Kidney capillary endothelial cell (primary cell): Measurements from ENCODE around the gene ZNF48.

Source experiments
- DNase-seq: peaks from one replicate; pipeline ENCODE4 v3.0.0-alpha.2; 2018; ENCODE audit warnings: low spot score

Gene ZNF48

GRCh38 chr16:30358990-30359870 lies 36.0 kb upstream of the ZNF48 start:
- DNase-seq, result no peak

GRCh38 chr16:30359871-30360170 lies 35.4 kb upstream of the ZNF48 start:
- no peak for DNase-seq

- no peak for DNase-seq
These were observed 34.0 kb upstream of the ZNF48 start for GRCh38 chr16:30361180-30361579.

- DNase-seq, result no peak
These were observed 30.0 kb upstream of the ZNF48 start for GRCh38 chr16:30365200-30365599.

- DNase-seq, result no peak
These were observed 28.7 kb upstream of the ZNF48 start for GRCh38 chr16:30366511-30366910.

- no peak for DNase-seq
These were observed 27.7 kb upstream of the ZNF48 start for GRCh38 chr16:30367349-30368009.

GRCh38 chr16:30368122-30368791 lies 27.0 kb upstream of the ZNF48 start:
- DNase-seq, result no peak

GRCh38 chr16:30368792-30369090 lies 26.5 kb upstream of the ZNF48 start:
- no peak for DNase-seq

GRCh38 chr16:30369091-30369937 lies 25.9 kb upstream of the ZNF48 start:
- DNase-seq, result no peak

- DNase-seq, result no peak
These were observed 25.2 kb upstream of the ZNF48 start for GRCh38 chr16:30369938-30370455.

- DNase-seq, result peak; percentile 100
These were observed 24.6 kb upstream of the ZNF48 start, which contains the start of gene TBC1D10B for GRCh38 chr16:30370456-30371247. Gene TBC1D10B (minus strand): TSS chr16:30370494. CDS start chr16:30370183, 311 bp downstream.

GRCh38 chr16:30371248-30371816 lies 23.9 kb upstream of the ZNF48 start:
- no peak for DNase-seq

- no peak for DNase-seq
These were observed 23.0 kb upstream of the ZNF48 start for GRCh38 chr16:30372038-30372712.

GRCh38 chr16:30372725-30373124 lies 22.5 kb upstream of the ZNF48 start:
- DNase-seq, result no peak

GRCh38 chr16:30374538-30374937 lies 20.7 kb upstream of the ZNF48 start, which contains the start of gene MYL11:
Gene MYL11 (plus strand): TSS chr16:30374802. CDS start chr16:30374858, 56 bp downstream.
- DNase-seq, result no peak

GRCh38 chr16:30375864-30376263 lies 19.4 kb upstream of the ZNF48 start:
- no peak for DNase-seq

- DNase-seq, result no peak
These were observed 18.7 kb upstream of the ZNF48 start for GRCh38 chr16:30376461-30376902.

GRCh38 chr16:30377050-30377811 lies 18.0 kb upstream of the ZNF48 start:
- no peak for DNase-seq

GRCh38 chr16:30377812-30378235 lies 17.4 kb upstream of the ZNF48 start:
- peak; percentile 69 for DNase-seq
